Measurements from ENCODE around the gene LRRC75A.
A peak's percentile ranks its signal among the peaks of the same experiment; 100 is the strongest.
"Not testable (repeated sequence)": the region's sequence is repeated elsewhere in the genome, so short reads cannot be mapped to it uniquely, and the experiment has no call there.

The LRRC75A gene

DNA sequence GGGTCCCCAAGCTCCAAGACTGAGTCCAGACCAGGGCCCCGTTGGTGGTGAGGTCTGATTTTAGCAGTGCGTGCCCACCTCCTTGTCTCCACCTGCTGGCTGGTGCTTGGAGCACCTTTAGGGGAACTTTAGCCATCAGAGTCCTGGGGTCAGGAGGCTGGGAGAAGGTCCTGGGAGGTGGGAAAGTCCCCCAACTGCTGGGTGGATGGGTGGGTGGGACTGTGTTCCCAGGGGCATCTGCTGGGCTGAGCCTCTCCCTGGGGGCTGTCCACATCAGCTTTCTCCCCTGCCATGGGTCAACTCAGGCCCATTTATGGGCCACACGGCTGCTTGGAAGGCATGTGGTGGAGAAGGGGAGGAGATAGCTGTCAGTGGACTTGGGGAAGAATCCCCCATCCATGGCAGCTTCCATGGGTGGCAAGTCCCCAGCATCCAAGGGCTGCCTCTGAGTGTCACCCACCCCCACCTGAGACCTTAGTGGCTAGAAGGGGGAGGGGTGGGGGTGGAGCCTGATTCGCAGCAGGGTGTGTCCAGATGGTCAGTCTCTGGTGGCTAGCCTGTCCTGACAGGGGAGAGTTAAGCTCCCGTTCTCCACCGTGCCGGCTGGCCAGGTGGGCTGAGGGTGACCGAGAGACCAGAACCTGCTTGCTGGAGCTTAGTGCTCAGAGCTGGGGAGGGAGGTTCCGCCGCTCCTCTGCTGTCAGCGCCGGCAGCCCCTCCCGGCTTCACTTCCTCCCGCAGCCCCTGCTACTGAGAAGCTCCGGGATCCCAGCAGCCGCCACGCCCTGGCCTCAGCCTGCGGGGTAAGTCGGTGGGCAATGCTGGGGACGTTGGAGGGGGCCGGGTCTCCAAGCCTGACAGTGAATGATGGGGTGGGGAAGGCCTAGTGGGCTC is 76.7 kb downstream of the LRRC75A start, which contains the start of gene TRPV2:
Gene TRPV2, plus strand, starts transcription at position 541 of the 894 bp plus-strand sequence. CDS start 2,098 bp downstream, outside the sequence.
- ChIA-PET POLR2A (interaction anchor here (0.6 to 3.3 kb wide), 12 partner anchors 9 to 62 kb away, joined by 3 to 39 read pairs (median 4); partner anchors contain the start of genes CENPV and UBB), CTCF (interaction anchor here (0.7 to 6.3 kb wide), 24 partner anchors 8 to 1422 kb away, joined by 3 to 67 read pairs (median 6); partner anchors contain the start of genes CENPV and UBB)
- Histone ChIP-seq H3K27me3 (replicated peaks in 2 of 5; ENCODE audit: control insufficient read depth in 4 of 5, insufficient read depth in 5 of 5, low read length in 4 of 5) (no peaks in the 10 kb centered on the region), H3K36me3 (ENCODE audit: control insufficient read depth in 4 of 4, insufficient read depth in 4 of 4, low read length in 3 of 4) (peaks cover 6 to 29% (median 18%) of the 10 kb centered on the region in 4 experiments), H3K4me3 (ENCODE audit: control insufficient read depth in 1 of 7, extremely low read depth in 1 of 7, insufficient read depth in 4 of 7, low read depth in 2 of 7, low read length in 6 of 7) (peak within 1 kb of the TSS; percentile 58 to 92 (median 81)), H3K4me1 (ENCODE audit: control extremely low read depth in 1 of 4, control insufficient read depth in 4 of 4, insufficient read depth in 4 of 4, low read length in 3 of 4) (peaks cover 9 to 57% (median 56%) of the 10 kb centered on the region in 4 experiments), H3K27ac (ENCODE audit: insufficient read depth in 1 of 2, low read depth in 1 of 2, low read length in 2 of 2, poor library complexity in 1 of 2, severe bottlenecking in 2 of 2) (peak within 1 kb of the TSS; percentile 74 to 91), H3K9me3 (ENCODE audit: control extremely low read depth in 1 of 5, control insufficient read depth in 4 of 5, insufficient read depth in 2 of 5, low read depth in 1 of 5, low read length in 4 of 5) (no peaks in the 10 kb centered on the region)
- WGBS (ENCODE audit: insufficient coverage), result 0% methylated on average over 18 of the region's 21 CpGs
- DNase-seq, result peak; percentile 59 to 71 (median 68)

DNA sequence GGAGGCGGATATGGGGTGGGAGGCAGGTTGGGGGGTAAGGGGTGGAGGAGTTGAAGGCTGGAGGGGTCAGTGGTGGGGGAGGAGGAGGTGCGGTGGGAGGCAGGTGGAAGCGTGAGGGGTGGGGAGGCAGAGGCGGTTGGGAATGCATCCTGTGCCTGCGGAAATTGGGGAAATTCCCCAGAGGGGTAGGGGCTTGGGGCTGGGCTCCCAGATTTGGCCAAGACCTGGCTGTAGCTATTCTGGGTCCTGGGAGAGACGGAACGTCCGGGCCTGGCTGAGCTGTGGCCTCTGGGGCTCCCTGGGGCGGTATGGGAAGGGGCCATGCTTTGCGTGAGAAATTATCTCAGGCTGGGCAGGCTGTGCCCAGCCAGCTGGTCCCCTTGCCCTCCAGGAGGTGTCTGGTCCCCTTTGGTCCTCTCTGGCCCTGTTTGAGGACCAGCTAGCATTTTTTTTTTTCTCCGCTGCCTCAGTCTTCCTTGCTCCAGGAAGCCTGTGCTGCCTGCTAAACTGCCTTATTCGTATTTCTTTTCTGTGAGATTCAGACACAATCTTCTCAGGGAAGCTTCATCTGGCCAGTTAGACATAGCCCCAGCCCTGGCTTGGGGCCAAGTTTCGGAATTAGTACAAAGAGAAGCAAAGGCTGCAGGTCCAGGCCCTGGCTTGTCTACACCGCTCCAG is 83.9 kb downstream of the LRRC75A start:
- Histone ChIP-seq H3K9me3 (ENCODE audit: control extremely low read depth in 1 of 5, control insufficient read depth in 4 of 5, insufficient read depth in 2 of 5, low read depth in 1 of 5, low read length in 4 of 5) (no peaks in the 10 kb centered on the region), H3K4me1 (ENCODE audit: control extremely low read depth in 1 of 4, control insufficient read depth in 4 of 4, insufficient read depth in 4 of 4, low read length in 3 of 4) (peaks cover 0 to 20% (median 11%) of the 10 kb centered on the region in 4 experiments), H3K36me3 (ENCODE audit: control insufficient read depth in 4 of 4, insufficient read depth in 4 of 4, low read length in 3 of 4) (no peaks in the 10 kb centered on the region), H3K4me3 (ENCODE audit: control insufficient read depth in 1 of 7, extremely low read depth in 1 of 7, insufficient read depth in 4 of 7, low read depth in 2 of 7, low read length in 6 of 7) (peak overlapping the region in 3 of 7 experiments; percentile 19 to 55 (median 42)), H3K27me3 (replicated peaks in 2 of 5; ENCODE audit: control insufficient read depth in 4 of 5, insufficient read depth in 5 of 5, low read length in 4 of 5) (no peaks in the 10 kb centered on the region), H3K27ac (ENCODE audit: insufficient read depth in 1 of 2, low read depth in 1 of 2, low read length in 2 of 2, poor library complexity in 1 of 2, severe bottlenecking in 2 of 2) (peak overlapping the region in 1 of 2 experiments; percentile 27)
- WGBS (ENCODE audit: insufficient coverage), result 35% methylated on average over 9 of the region's 14 CpGs
- ChIA-PET POLR2A (interaction anchor here (0.5 to 0.9 kb wide), 2 partner anchors 27 to 45 kb away, joined by 3 to 4 read pairs; partner anchors contain the start of gene UBB), CTCF (interaction anchor here (0.5 to 2.6 kb wide), 8 partner anchors 8 to 44 kb away, joined by 3 to 17 read pairs (median 4); partner anchors contain the start of gene TRPV2)
- DNase-seq, result peak in 2 of 3 donors; percentile 66 to 67

DNA sequence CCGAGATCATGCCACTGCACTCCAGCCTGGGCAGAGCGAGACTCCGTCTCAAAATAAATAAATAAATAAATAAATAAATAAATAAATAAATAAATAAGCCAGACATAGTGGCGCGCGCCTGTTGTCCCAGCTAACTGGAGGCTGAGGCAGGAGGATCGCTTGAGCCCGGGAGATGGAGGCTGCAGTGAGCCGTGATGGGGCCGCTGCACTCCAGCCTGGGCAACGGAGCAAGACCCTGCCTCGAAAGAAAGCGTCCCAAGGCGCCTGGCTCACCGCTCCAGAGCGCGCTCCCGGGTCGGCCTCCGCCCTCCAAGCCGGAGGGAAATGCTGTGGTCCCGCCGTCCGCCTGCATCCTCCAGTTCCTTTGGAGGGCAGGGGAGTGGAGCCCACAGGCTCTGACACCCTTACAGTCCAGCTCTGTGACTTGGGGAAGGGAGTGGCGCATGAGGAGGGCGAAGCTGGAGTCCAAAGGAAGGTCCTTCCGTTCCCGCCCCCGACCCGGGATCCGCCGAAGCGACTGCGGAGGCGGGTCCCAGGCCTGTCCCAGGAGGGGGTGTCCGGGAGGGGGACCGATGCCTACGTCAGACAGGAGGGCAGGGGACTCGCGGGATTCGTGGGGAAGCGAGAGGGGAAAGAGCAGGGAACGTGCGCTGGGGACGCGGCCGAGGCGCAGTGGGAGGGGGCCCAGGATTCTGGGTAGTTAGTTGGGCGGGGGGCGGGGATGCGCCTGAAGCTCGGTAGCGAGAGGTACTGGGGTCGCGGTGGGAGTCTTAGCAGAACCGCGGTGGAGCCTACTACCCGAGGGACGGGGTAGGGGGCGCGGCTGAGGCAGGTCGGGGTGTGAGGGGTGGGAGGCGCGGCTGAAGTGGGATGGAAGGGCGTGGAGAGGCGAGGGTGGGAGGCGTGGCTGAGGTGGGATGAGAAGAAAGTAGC is 85.0 kb downstream of the LRRC75A start:
- ChIA-PET POLR2A (interaction anchor here (0.6 to 1.1 kb wide), 4 partner anchors 9 to 646 kb away, joined by 3 to 5 read pairs (median 4); partner anchors contain the start of gene TRPV2), CTCF (interaction anchor here (0.7 to 2.6 kb wide), 6 partner anchors 9 to 43 kb away, joined by 3 to 17 read pairs (median 4); partner anchors contain the start of gene TRPV2)
- Histone ChIP-seq H3K36me3 (ENCODE audit: control insufficient read depth in 4 of 4, insufficient read depth in 4 of 4, low read length in 3 of 4) (no peaks in the 10 kb centered on the region), H3K27me3 (replicated peaks in 2 of 5; ENCODE audit: control insufficient read depth in 4 of 5, insufficient read depth in 5 of 5, low read length in 4 of 5) (no peaks in the 10 kb centered on the region), H3K9me3 (ENCODE audit: control extremely low read depth in 1 of 5, control insufficient read depth in 4 of 5, insufficient read depth in 2 of 5, low read depth in 1 of 5, low read length in 4 of 5) (no peaks in the 10 kb centered on the region), H3K4me3 (ENCODE audit: control insufficient read depth in 1 of 7, extremely low read depth in 1 of 7, insufficient read depth in 4 of 7, low read depth in 2 of 7, low read length in 6 of 7) (peak overlapping the region; percentile 40 to 83 (median 70)), H3K27ac (ENCODE audit: insufficient read depth in 1 of 2, low read depth in 1 of 2, low read length in 2 of 2, poor library complexity in 1 of 2, severe bottlenecking in 2 of 2) (no peak overlapping the region), H3K4me1 (ENCODE audit: control extremely low read depth in 1 of 4, control insufficient read depth in 4 of 4, insufficient read depth in 4 of 4, low read length in 3 of 4) (peaks cover 0 to 20% (median 11%) of the 10 kb centered on the region in 4 experiments)
- DNase-seq, result peak; percentile 70 to 88 (median 83)
- WGBS (ENCODE audit: insufficient coverage), result 5% methylated on average over 41 of the region's 67 CpGs

DNA sequence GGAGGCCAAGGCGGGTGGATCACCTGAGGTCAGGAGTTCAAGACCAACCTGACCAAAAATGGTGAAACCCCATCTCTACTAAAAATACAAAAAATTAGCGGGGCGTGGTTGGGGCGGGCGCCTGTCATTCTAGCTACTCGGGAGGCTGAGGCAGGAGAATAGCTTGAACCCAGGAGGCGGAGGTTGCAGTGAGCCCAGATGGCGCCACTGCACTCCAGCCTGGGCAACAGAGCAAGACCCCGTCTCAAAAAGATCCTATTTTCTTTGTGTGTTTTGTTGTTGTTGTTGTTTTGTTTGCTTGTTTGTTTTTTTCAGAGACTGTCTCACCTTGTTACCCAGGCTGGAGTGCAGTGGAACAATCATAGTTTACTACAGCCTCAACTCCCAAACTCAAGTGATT is 88.1 kb downstream of the LRRC75A start:
- CTCF ChIA-PET, result interaction anchor here (1.3 to 3.4 kb wide), 3 partner anchors 11 to 37 kb away, joined by 3 to 17 read pairs (median 3); partner anchors contain the start of gene TRPV2
- DNase-seq; H3K27ac ChIP-seq (ENCODE audit: insufficient read depth in 1 of 2, low read depth in 1 of 2, low read length in 2 of 2, poor library complexity in 1 of 2, severe bottlenecking in 2 of 2); H3K9me3 ChIP-seq (ENCODE audit: control extremely low read depth in 1 of 5, control insufficient read depth in 4 of 5, insufficient read depth in 2 of 5, low read depth in 1 of 5, low read length in 4 of 5); POLR2A ChIA-PET; H3K4me3 ChIP-seq (ENCODE audit: control insufficient read depth in 1 of 7, extremely low read depth in 1 of 7, insufficient read depth in 4 of 7, low read depth in 2 of 7, low read length in 6 of 7); H3K36me3 ChIP-seq (ENCODE audit: control insufficient read depth in 4 of 4, insufficient read depth in 4 of 4, low read length in 3 of 4); H3K27me3 ChIP-seq (replicated peaks in 2 of 5; ENCODE audit: control insufficient read depth in 4 of 5, insufficient read depth in 5 of 5, low read length in 4 of 5): not testable (repeated sequence)
- 96% methylated on average over 7 of the region's 9 CpGs for WGBS (ENCODE audit: insufficient coverage)
- peaks cover 0 to 35% (median 15%) of the 10 kb centered on the region in 4 experiments for H3K4me1 ChIP-seq (ENCODE audit: control extremely low read depth in 1 of 4, control insufficient read depth in 4 of 4, insufficient read depth in 4 of 4, low read length in 3 of 4)

DNA sequence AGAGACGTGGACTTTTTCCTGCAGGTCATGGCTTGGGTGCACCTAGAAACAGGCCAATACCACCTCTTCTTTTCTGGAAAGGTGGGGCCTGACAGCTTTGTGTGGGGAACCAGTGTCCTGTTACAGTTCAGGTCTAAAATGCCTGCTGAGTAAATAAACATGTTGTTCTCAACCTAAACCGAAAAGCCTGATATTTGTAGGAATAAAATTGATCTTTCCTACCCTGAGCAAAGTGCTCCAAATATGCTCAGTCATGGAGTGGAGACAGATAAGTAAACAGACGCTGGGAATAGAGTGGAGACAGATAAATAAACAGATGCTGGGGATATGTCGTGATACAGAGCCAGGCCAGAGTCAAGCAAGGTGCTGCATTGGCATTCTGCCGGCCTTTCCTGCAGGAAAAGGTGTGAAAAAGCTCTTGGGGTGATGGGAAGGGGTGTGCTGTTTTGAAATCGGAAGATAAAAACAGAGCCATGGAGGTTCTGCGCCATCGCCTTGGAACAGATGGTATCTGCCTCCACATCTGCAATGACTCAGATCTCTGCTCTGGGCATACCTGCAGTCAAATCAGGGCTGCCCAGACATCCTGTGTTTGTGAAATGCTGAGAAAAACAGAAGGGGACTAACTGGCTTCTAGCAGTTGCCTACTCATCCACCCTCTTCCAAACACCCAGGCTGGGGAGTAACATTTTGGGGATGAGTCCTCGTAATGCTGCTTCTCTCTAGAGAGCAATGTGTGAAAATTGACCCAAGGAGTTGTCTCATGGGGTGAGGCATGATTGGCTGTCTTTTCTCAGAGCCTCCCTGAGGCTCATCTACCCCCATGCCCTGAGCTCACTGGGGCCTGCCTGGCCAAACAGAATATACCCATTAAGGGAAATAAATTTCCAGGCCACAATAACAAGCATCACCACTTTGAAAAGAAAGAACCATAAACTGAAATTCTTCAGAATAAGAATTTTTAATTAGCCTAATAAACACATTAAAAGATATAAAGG is 93.4 kb downstream of the LRRC75A start:
- peaks cover 6 to 45% (median 29%) of the 10 kb centered on the region in 4 experiments for H3K4me1 ChIP-seq (ENCODE audit: control extremely low read depth in 1 of 4, control insufficient read depth in 4 of 4, insufficient read depth in 4 of 4, low read length in 3 of 4)
- H3K4me3 ChIP-seq (ENCODE audit: control insufficient read depth in 1 of 7, extremely low read depth in 1 of 7, insufficient read depth in 4 of 7, low read depth in 2 of 7, low read length in 6 of 7), result no peak overlapping the region
- peak; percentile 91 to 99 (median 96) for DNase-seq
- CTCF ChIA-PET, result interaction anchor here (1.0 to 4.7 kb wide), 3 partner anchors 11 to 16 kb away, joined by 3 to 26 read pairs (median 6); partner anchors contain the start of gene TRPV2
- POLR2A ChIA-PET, result interaction anchor here (0.6 to 1.3 kb wide), 3 partner anchors 17 to 18 kb away, joined by 3 to 4 read pairs (median 3); partner anchors contain the start of genes TRPV2 and UBB
- H3K36me3 ChIP-seq (ENCODE audit: control insufficient read depth in 4 of 4, insufficient read depth in 4 of 4, low read length in 3 of 4), result no peaks in the 10 kb centered on the region
- peak overlapping the region; percentile 68 to 76 for H3K27ac ChIP-seq (ENCODE audit: insufficient read depth in 1 of 2, low read depth in 1 of 2, low read length in 2 of 2, poor library complexity in 1 of 2, severe bottlenecking in 2 of 2)
- H3K9me3 ChIP-seq (ENCODE audit: control extremely low read depth in 1 of 5, control insufficient read depth in 4 of 5, insufficient read depth in 2 of 5, low read depth in 1 of 5, low read length in 4 of 5), result no peaks in the 10 kb centered on the region
- WGBS (ENCODE audit: insufficient coverage), result 2% methylated on average over 7 of the region's 9 CpGs
- H3K27me3 ChIP-seq (replicated peaks in 2 of 5; ENCODE audit: control insufficient read depth in 4 of 5, insufficient read depth in 5 of 5, low read length in 4 of 5), result no peaks in the 10 kb centered on the region
